GM19035 (cell line): ENCODE measurements around the gene ESRRG.
"Not testable (repeated sequence)": the region's sequence is repeated elsewhere in the genome, so short reads cannot be mapped to it uniquely, and the experiment has no call there.

ENCODE experiments used
- ATAC-seq: cut with Tn5 transposase; IDR thresholded peaks from one replicate; pipeline ENCODE4 v1.9.1; 2021; ENCODE audit not compliant: unreplicated experiment

ESRRG gene

GRCh38 chr1:216576234-216576937 is 146.8 kb downstream of the ESRRG start:
- ATAC-seq: no peak

- no peak for ATAC-seq
These were observed 156.5 kb downstream of the ESRRG start for GRCh38 chr1:216566641-216567205.

GRCh38 chr1:216563087-216563486 is 160.1 kb downstream of the ESRRG start:
- ATAC-seq: no peak

GRCh38 chr1:216562383-216562782 is 160.8 kb downstream of the ESRRG start:
- no peak for ATAC-seq

- no peak for ATAC-seq
These were observed 162.7 kb downstream of the ESRRG start for GRCh38 chr1:216560527-216560926.

GRCh38 chr1:216559359-216559758 is 163.9 kb downstream of the ESRRG start:
- no peak for ATAC-seq

- no peak for ATAC-seq
These were observed 167.6 kb downstream of the ESRRG start for GRCh38 chr1:216555653-216556052.

- ATAC-seq: no peak
These were observed 168.3 kb downstream of the ESRRG start for GRCh38 chr1:216554934-216555333.

GRCh38 chr1:216553766-216554165 is 169.5 kb downstream of the ESRRG start:
- ATAC-seq: no peak

- no peak for ATAC-seq
These were observed 170.2 kb downstream of the ESRRG start for GRCh38 chr1:216553040-216553439.

- no peak for ATAC-seq
These were observed 173.4 kb downstream of the ESRRG start for GRCh38 chr1:216549796-216550195.

GRCh38 chr1:216542741-216543140 is 180.5 kb downstream of the ESRRG start:
- ATAC-seq: no peak

GRCh38 chr1:216542263-216542662 is 181.0 kb downstream of the ESRRG start:
- no peak for ATAC-seq

- no peak for ATAC-seq
These were observed 187.5 kb downstream of the ESRRG start for GRCh38 chr1:216535751-216536150.

- no peak for ATAC-seq
These were observed 188.2 kb downstream of the ESRRG start for GRCh38 chr1:216535059-216535458.

GRCh38 chr1:216533776-216534175 is 189.5 kb downstream of the ESRRG start:
- no peak for ATAC-seq

- ATAC-seq: no peak
These were observed 190.9 kb downstream of the ESRRG start for GRCh38 chr1:216532251-216532798.

- ATAC-seq: peak; percentile 40
These were observed 191.7 kb downstream of the ESRRG start for GRCh38 chr1:216531263-216532239.

- not testable (repeated sequence) for ATAC-seq
These were observed 193.4 kb downstream of the ESRRG start for GRCh38 chr1:216529851-216530250.

- peak; percentile 90 for ATAC-seq
These were observed 194.4 kb downstream of the ESRRG start for GRCh38 chr1:216528816-216529215.

- no peak for ATAC-seq
These were observed 199.6 kb downstream of the ESRRG start for GRCh38 chr1:216523449-216524190.
